Stimulated activated CD4-positive, alpha-beta T cell treated with anti-CD3 and anti-CD28 coated beads, Interleukin-4, amount 100 ng/mL, for 24 hours (primary cell): ENCODE measurements around the gene BPIFB6.

Source experiments
- DNase-seq: peaks from one replicate; pipeline ENCODE4 v3.0.0-alpha.2; 2020

Gene BPIFB6

DNA sequence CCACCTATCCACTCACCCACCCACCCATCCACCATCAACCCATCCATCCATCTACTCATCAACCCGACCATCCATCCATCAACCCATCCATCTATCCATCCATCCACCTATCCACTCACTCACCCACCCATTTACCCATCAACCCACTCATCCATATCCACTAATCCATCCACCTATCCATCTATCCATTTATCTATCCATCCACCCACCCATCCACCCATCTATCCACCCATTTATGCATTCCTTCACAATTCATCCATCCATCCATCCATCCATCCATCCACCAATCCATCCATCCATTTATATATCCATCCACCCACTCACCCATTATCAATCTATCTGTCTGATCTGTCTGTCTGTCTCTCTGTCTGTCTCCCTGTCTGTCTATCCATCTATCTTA is 62.1 kb downstream of the BPIFB6 start:
- no peak for DNase-seq
